Activated CD4-positive, alpha-beta T cell treated with anti-CD3 and anti-CD28 coated beads, Interleukin-2, amount 10 ng/mL, durations not matched to agents 7 days and 5 days (primary cell): ENCODE data around the gene CACNA1C. TPM values are rescaled to one million over a fixed set of nuclear protein-coding genes. Genes with fewer than 3 reads are reported as not detected.

Experiments
- CTCF ChIA-PET: fragments of 350-600 bp; sonication (Branson Sonifier 250); formaldehyde crosslinking; loops from one replicate; lab custom pipeline; 2021; ENCODE audit warnings: antibody characterized with exemption; lab: Charles Lee
- POLR2A ChIA-PET: fragments of 350-600 bp; sonication (Branson Sonifier 250); formaldehyde crosslinking; loops from one replicate; lab custom pipeline; 2021; ENCODE audit warnings: antibody characterized with exemption; lab: Charles Lee
- DNase-seq: peaks from one replicate; pipeline ENCODE4 v3.0.0-alpha.2; 2020
- H3K27ac Mint-ChIP-seq: one replicate; pipeline ENCODE4 v1.8.0; 2021; ENCODE audit warnings: mild to moderate bottlenecking, moderate library complexity, mixed read lengths
- H3K27me3 Mint-ChIP-seq: one replicate; pipeline ENCODE4 v1.8.0; 2021; ENCODE audit warnings: mixed read lengths
- H3K36me3 Mint-ChIP-seq: one replicate; pipeline ENCODE4 v1.8.0; 2021; ENCODE audit warnings: low read depth, mixed read lengths
- H3K4me1 Mint-ChIP-seq: one replicate; pipeline ENCODE4 v1.8.0; 2021; ENCODE audit warnings: mixed read lengths
- H3K4me3 Mint-ChIP-seq: one replicate; pipeline ENCODE4 v1.8.0; 2021; ENCODE audit warnings: mild to moderate bottlenecking, moderate library complexity, mixed read lengths
- H3K9me3 Mint-ChIP-seq: one replicate; pipeline ENCODE4 v1.8.0; 2021; ENCODE audit warnings: mixed read lengths
- total RNA-seq, 2 experiments: library from RNA; stranded (reverse); gene quantifications; one replicate each; pipeline ENCODE4 v1.2.3, GENCODE V29; 2021

Gene CACNA1C
- total RNA-seq, 2 experiments from 2014 or later = 0.12 to 0.15 TPM

- Mint-ChIP-seq H3K9me3 (no peaks in the 10 kb centered on the region), H3K36me3 (no peaks in the 10 kb centered on the region), H3K4me3 (no peak overlapping the region), H3K4me1 (no peaks in the 10 kb centered on the region), H3K27ac (no peak overlapping the region), H3K27me3 (peaks cover 20% of the 10 kb centered on the region)
- DNase-seq = no peak
- CTCF ChIA-PET = no interaction called here
- POLR2A ChIA-PET = no interaction called here
These were observed 599.2 kb downstream of the CACNA1C start for GRCh38 chr12:2652011-2652400.

GRCh38 chr12:2652401-2653081 lies 599.8 kb downstream of the CACNA1C start:
- ChIA-PET POLR2A (no interaction called here), CTCF (no interaction called here)
- peaks cover 19% of the 10 kb centered on the region for H3K27me3 Mint-ChIP-seq
- no peak for DNase-seq
- no peaks in the 10 kb centered on the region for H3K9me3 Mint-ChIP-seq
- no peak overlapping the region for H3K27ac Mint-ChIP-seq
- no peaks in the 10 kb centered on the region for H3K36me3 Mint-ChIP-seq
- H3K4me1 Mint-ChIP-seq = no peaks in the 10 kb centered on the region
- H3K4me3 Mint-ChIP-seq = no peak overlapping the region

GRCh38 chr12:2653461-2653965 lies 600.7 kb downstream of the CACNA1C start:
- CTCF ChIA-PET = no interaction called here
- no peaks in the 10 kb centered on the region for H3K9me3 Mint-ChIP-seq
- H3K27me3 Mint-ChIP-seq = peaks cover 16% of the 10 kb centered on the region
- POLR2A ChIA-PET = no interaction called here
- no peak overlapping the region for H3K4me3 Mint-ChIP-seq
- DNase-seq = no peak
- no peaks in the 10 kb centered on the region for H3K4me1 Mint-ChIP-seq
- H3K36me3 Mint-ChIP-seq = no peaks in the 10 kb centered on the region
- H3K27ac Mint-ChIP-seq = no peak overlapping the region

DNA sequence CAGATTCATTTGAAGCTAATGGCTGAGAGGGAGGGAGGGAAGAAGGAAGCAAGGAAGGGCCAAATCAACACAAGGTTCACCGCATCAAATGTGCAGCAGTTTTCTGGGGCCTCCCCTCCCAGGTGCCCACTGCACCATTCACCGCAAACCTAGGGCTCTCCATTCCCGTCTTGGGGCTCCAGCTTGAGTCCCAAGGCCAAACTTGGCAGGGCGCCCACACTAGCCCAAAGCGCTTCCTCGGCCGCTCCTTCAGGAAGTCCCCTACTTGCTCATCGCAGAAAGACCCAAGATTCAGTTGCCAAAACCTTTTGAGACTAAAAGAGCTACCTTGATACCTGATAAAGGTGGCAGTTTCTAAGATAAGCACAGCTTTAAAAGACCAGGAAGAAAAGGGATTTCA lies 601.5 kb downstream of the CACNA1C start:
- H3K4me1 Mint-ChIP-seq = no peaks in the 10 kb centered on the region
- no peaks in the 10 kb centered on the region for H3K9me3 Mint-ChIP-seq
- H3K27ac Mint-ChIP-seq = no peak overlapping the region
- H3K4me3 Mint-ChIP-seq = no peak overlapping the region
- ChIA-PET CTCF (interaction anchor here (0.5 kb wide), 1 partner anchor 285 kb away, joined by 3 read pairs; no protein-coding TSS in a partner anchor), POLR2A (interaction anchor here (0.6 kb wide), 1 partner anchor 489 kb away, joined by 3 read pairs; no protein-coding TSS in a partner anchor)
- no peaks in the 10 kb centered on the region for H3K36me3 Mint-ChIP-seq
- peaks cover 12% of the 10 kb centered on the region for H3K27me3 Mint-ChIP-seq
- no peak for DNase-seq

GRCh38 chr12:2654741-2655140 lies 602.0 kb downstream of the CACNA1C start:
- no peak for DNase-seq
- Mint-ChIP-seq H3K36me3 (no peaks in the 10 kb centered on the region), H3K27ac (no peak overlapping the region), H3K9me3 (no peaks in the 10 kb centered on the region), H3K27me3 (peaks cover 11% of the 10 kb centered on the region), H3K4me1 (no peaks in the 10 kb centered on the region), H3K4me3 (no peak overlapping the region)
- ChIA-PET POLR2A (interaction anchor here (0.6 kb wide), 1 partner anchor 488 kb away, joined by 3 read pairs; no protein-coding TSS in a partner anchor), CTCF (interaction anchor here (0.5 kb wide), 1 partner anchor 284 kb away, joined by 3 read pairs; no protein-coding TSS in a partner anchor)

DNA sequence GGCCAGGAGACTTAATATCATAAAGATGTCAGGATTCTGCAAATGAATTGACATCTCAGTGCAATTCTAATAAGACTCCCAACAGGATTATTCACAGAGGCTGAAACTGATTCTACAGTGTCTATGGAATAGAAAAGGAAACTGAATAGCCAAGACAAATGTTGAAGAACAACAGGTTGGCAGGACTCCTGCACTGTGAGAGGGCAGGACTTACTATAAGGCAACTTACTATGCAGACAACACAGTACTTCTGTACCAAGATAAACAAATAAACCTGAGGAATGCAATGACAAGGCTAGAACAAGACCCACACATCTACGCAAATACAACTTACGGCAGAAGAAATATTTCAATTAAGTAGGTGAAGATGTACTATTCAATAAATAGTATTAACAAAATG lies 609.7 kb downstream of the CACNA1C start:
- Mint-ChIP-seq H3K4me3 (no peak overlapping the region), H3K4me1 (no peaks in the 10 kb centered on the region), H3K27me3 (peaks cover 1% of the 10 kb centered on the region), H3K36me3 (no peaks in the 10 kb centered on the region), H3K27ac (no peak overlapping the region), H3K9me3 (no peaks in the 10 kb centered on the region)
- ChIA-PET POLR2A (no interaction called here), CTCF (interaction anchor here (0.7 kb wide), 1 partner anchor 28 kb away, joined by 3 read pairs; no protein-coding TSS in a partner anchor)
- no peak for DNase-seq

DNA sequence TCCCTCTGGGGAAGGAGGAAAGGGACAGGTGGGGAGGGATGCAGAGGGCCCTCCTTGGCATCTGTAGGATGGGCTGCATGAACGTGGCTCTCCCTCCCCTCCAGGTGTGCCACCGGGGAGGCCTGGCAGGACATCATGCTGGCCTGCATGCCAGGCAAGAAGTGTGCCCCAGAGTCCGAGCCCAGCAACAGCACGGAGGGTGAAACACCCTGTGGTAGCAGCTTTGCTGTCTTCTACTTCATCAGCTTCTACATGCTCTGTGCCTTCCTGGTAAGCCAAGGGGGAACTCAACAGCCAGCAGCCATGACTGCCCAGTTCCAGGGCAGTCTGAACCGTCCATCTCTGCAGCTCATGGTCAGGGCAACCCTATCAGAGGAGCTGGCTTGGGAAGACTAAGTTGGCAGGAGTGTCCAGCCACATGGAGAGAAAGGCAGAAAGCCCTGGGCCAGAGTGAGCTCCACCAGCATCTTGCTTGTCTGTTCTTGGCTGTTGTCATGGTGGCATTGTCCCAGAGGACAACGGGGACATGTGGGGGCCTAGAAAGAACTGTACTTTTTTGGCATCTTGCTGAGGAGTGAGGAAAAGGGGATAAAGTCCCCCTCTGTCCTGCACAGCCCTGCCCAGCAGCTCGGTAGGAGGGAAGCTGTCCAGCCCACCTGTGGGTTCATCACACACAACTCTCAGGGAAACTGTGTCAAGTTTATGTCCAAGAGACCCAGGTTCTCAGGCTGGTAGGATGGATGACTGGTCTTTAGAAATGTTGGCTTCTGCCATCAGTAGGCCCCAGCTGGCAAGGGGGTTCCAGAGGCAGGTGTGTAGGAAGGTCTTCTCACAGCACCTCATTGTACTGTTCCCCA lies 612.2 kb downstream of the CACNA1C start:
- Mint-ChIP-seq H3K27ac (no peak overlapping the region), H3K27me3 (no peaks in the 10 kb centered on the region), H3K4me1 (no peaks in the 10 kb centered on the region), H3K9me3 (no peaks in the 10 kb centered on the region), H3K4me3 (no peak overlapping the region), H3K36me3 (no peaks in the 10 kb centered on the region)
- DNase-seq = no peak
- POLR2A ChIA-PET = no interaction called here
- CTCF ChIA-PET = no interaction called here

DNA sequence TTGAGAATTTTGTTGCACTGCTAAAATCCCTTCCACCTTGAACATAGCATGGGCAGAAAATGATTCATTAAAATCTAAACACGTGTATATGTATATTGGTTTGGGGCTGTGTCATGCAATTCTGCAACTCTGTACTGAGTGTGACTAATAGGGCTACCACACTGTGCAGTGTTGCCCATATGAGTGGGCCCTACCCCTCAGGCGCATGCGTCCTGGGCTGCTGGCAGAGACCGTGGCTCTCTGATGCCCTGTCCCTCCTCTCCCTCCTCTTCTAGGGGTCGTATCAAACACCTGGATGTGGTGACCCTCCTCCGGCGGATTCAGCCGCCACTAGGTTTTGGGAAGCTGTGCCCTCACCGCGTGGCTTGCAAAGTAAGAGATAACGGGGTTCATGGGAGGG lies 613.6 kb downstream of the CACNA1C start:
- POLR2A ChIA-PET = no interaction called here
- H3K36me3 Mint-ChIP-seq = no peaks in the 10 kb centered on the region
- no peak overlapping the region for H3K27ac Mint-ChIP-seq
- no peak for DNase-seq
- no peak overlapping the region for H3K4me3 Mint-ChIP-seq
- H3K9me3 Mint-ChIP-seq = no peaks in the 10 kb centered on the region
- no peaks in the 10 kb centered on the region for H3K27me3 Mint-ChIP-seq
- no peaks in the 10 kb centered on the region for H3K4me1 Mint-ChIP-seq
- CTCF ChIA-PET = no interaction called here

- Mint-ChIP-seq H3K27me3 (no peaks in the 10 kb centered on the region), H3K4me1 (no peaks in the 10 kb centered on the region), H3K4me3 (no peak overlapping the region), H3K27ac (no peak overlapping the region), H3K9me3 (no peaks in the 10 kb centered on the region), H3K36me3 (no peaks in the 10 kb centered on the region)
- CTCF ChIA-PET = no interaction called here
- DNase-seq = no peak
- POLR2A ChIA-PET = no interaction called here
These were observed 614.1 kb downstream of the CACNA1C start for GRCh38 chr12:2666846-2667245.

DNA sequence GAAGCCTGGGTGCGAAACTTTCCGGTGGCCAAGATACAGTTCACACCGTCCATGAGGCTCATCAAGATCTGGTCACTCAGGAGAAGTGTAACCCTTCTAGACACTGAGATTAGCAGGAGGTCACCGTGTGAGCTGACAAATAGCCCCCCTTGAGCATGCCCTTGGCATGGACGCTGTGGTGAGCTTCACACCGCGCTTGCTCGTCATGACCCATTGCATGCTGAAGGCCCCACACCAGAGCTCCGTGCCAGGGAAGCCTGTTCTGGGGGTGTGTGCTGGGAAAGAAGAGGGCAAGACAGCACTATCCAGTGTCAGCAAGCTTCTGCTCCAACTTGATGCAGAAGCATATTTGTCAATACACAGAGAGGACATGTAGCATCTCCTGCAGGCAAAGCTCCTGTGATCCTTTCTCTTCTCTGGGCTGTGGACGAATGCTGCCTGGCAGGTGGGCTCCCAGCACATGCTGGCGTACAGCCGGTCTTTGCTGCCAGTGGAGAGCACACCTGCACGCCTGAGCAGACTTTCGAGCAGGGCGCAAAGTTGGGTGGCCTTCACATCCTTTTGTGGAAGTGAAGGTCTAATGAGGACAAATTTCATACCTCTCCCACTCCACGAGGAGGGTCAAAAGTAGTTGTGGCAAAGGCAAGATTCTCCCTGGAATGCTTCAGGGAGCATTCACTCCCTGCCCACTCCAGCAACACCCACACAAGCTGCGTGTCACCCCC lies 615.1 kb downstream of the CACNA1C start:
- no peaks in the 10 kb centered on the region for H3K9me3 Mint-ChIP-seq
- no peak for DNase-seq
- no peaks in the 10 kb centered on the region for H3K27me3 Mint-ChIP-seq
- POLR2A ChIA-PET = no interaction called here
- no peak overlapping the region for H3K27ac Mint-ChIP-seq
- CTCF ChIA-PET = interaction anchor here (0.7 kb wide), 1 partner anchor 84 kb away, joined by 3 read pairs; no protein-coding TSS in a partner anchor
- no peak overlapping the region for H3K4me3 Mint-ChIP-seq
- no peaks in the 10 kb centered on the region for H3K36me3 Mint-ChIP-seq
- H3K4me1 Mint-ChIP-seq = no peaks in the 10 kb centered on the region

DNA sequence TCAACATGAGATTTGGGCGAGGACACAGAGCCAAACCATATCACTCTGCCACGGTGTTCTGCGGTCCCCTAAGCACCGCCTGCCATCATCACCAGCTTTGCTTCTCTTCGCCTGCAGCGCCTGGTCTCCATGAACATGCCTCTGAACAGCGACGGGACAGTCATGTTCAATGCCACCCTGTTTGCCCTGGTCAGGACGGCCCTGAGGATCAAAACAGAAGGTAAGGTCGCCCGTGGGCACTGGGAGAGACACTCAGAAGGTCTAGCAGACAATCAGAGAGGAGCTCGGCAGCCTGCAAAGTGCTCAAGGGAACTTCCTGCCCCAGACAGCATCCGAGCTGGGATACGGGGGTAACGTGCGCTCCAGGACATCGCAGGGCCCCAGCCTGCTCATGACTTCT lies 616.0 kb downstream of the CACNA1C start:
- Mint-ChIP-seq H3K36me3 (no peaks in the 10 kb centered on the region), H3K9me3 (no peaks in the 10 kb centered on the region), H3K27ac (no peak overlapping the region), H3K4me1 (no peaks in the 10 kb centered on the region), H3K27me3 (no peaks in the 10 kb centered on the region), H3K4me3 (no peak overlapping the region)
- ChIA-PET CTCF (no interaction called here), POLR2A (no interaction called here)
- DNase-seq = no peak

DNA sequence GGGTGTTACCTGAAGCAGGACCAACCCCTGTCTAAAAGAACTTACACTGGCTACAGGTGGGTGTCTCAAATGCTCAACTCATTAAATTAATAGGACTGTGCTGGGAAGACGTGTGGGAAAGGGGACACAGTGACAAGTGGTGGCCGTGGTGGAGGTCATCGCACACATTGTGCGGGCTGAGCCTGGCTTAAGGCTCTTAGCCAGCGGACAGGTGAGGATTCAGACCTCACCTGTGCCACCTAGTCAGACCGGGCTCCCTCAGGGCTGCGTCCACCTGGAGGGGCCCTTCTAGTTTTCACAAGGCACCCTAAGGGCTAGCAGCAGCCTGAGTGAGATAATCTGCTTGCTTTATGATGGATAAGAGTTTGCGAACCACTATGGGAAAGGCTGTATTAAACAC lies 616.8 kb downstream of the CACNA1C start:
- ChIA-PET CTCF (no interaction called here), POLR2A (no interaction called here)
- no peak for DNase-seq
- H3K27me3 Mint-ChIP-seq = no peaks in the 10 kb centered on the region
- no peaks in the 10 kb centered on the region for H3K9me3 Mint-ChIP-seq
- no peak overlapping the region for H3K27ac Mint-ChIP-seq
- no peak overlapping the region for H3K4me3 Mint-ChIP-seq
- no peaks in the 10 kb centered on the region for H3K4me1 Mint-ChIP-seq
- no peaks in the 10 kb centered on the region for H3K36me3 Mint-ChIP-seq
